H9 (cell line): ENCODE data around the gene MKRN2. TPM values are rescaled to one million over a fixed set of nuclear protein-coding genes. Genes with fewer than 3 reads are reported as not detected.

Experiments used
- DNase-seq: peaks from one replicate; pipeline ENCODE4 v3.0.0-alpha.2; 2017
- H2AFZ ChIP-seq: one replicate; pipeline ENCODE4 v1.6.1; 2013; ENCODE audit warnings: mild to moderate bottlenecking, low read length, control low read depth, moderate library complexity
- H2AK5ac ChIP-seq: 2 replicates; pipeline ENCODE4 v1.6.1; 2013; ENCODE audit warnings: low read length, control low read depth, mixed read lengths; ENCODE audit not compliant: insufficient read length
- H2BK120ac ChIP-seq: one replicate; pipeline ENCODE4 v1.6.1; 2013; ENCODE audit warnings: low read depth, mild to moderate bottlenecking, low read length, control low read depth, inconsistent platforms; ENCODE audit not compliant: poor library complexity, severe bottlenecking
- H2BK12ac ChIP-seq: 2 replicates; pipeline ENCODE4 v1.6.1; 2013; ENCODE audit warnings: low read length, control low read depth, mixed read lengths, low read depth; ENCODE audit not compliant: insufficient read length
- H2BK15ac ChIP-seq: 2 replicates; pipeline ENCODE4 v1.6.1; 2013; ENCODE audit warnings: low read depth, low read length, control low read depth
- H2BK20ac ChIP-seq: one replicate; pipeline ENCODE4 v1.6.1; 2013; ENCODE audit warnings: low read depth, mild to moderate bottlenecking, low read length, control low read depth, inconsistent platforms; ENCODE audit not compliant: poor library complexity, severe bottlenecking
- H2BK5ac ChIP-seq: 2 replicates; pipeline ENCODE4 v1.6.1; 2013; ENCODE audit warnings: low read length, control low read depth, mixed read lengths; ENCODE audit not compliant: insufficient read length
- H3K14ac ChIP-seq: 2 replicates; pipeline ENCODE4 v1.6.1; 2013; ENCODE audit warnings: low read length, control low read depth; ENCODE audit not compliant: insufficient read depth
- H3K18ac ChIP-seq: 2 replicates; pipeline ENCODE4 v1.6.1; 2013; ENCODE audit warnings: low read depth, mild to moderate bottlenecking, mixed read lengths, low read length, control low read depth; ENCODE audit not compliant: insufficient read length
- H3K23ac ChIP-seq: 2 replicates; pipeline ENCODE4 v1.6.1; 2013; ENCODE audit warnings: low read length, control low read depth, mixed read lengths, low read depth; ENCODE audit not compliant: insufficient read length
- H3K23me2 ChIP-seq: 2 replicates; pipeline ENCODE4 v1.6.1; 2013; ENCODE audit warnings: low read depth, mild to moderate bottlenecking, mixed read lengths, low read length, control low read depth; ENCODE audit not compliant: insufficient read length, poor library complexity, severe bottlenecking
- H3K27ac ChIP-seq: 2 replicates; pipeline ENCODE4 v1.5.1; 2013; ENCODE audit warnings: low read length, control low read depth, mixed read lengths, low read depth; ENCODE audit not compliant: insufficient read length
- H3K27me3 ChIP-seq: 2 replicates; pipeline ENCODE4 v1.6.1; 2013; ENCODE audit warnings: low read length, control low read depth, inconsistent platforms; ENCODE audit not compliant: insufficient read depth
- H3K4ac ChIP-seq: 2 replicates; pipeline ENCODE4 v1.6.1; 2013; ENCODE audit warnings: low read depth, mild to moderate bottlenecking, control low read depth, inconsistent platforms, low read length, moderate library complexity
- H3K4me1 ChIP-seq: 2 replicates; pipeline ENCODE4 v1.6.1; 2013; ENCODE audit warnings: low read length, control low read depth, inconsistent platforms; ENCODE audit not compliant: insufficient read depth
- H3K4me2 ChIP-seq: 2 replicates; pipeline ENCODE4 v1.6.1; 2013; ENCODE audit warnings: low read length, control low read depth, mixed read lengths; ENCODE audit not compliant: insufficient read length, insufficient read depth
- H3K56ac ChIP-seq: 2 replicates; pipeline ENCODE4 v1.6.1; 2013; ENCODE audit warnings: low read depth, mild to moderate bottlenecking, mixed read lengths, low read length, control low read depth; ENCODE audit not compliant: insufficient read length
- H3K79me1 ChIP-seq: 2 replicates; pipeline ENCODE4 v1.6.1; 2013; ENCODE audit warnings: low read depth, mild to moderate bottlenecking, moderate library complexity, low read length, control low read depth, inconsistent platforms; ENCODE audit not compliant: insufficient read depth, poor library complexity, severe bottlenecking
- H3K79me2 ChIP-seq: 2 replicates; pipeline ENCODE4 v1.6.1; 2013; ENCODE audit warnings: low read length, control low read depth, inconsistent platforms; ENCODE audit not compliant: insufficient read depth
- H3K9ac ChIP-seq: 2 replicates; pipeline ENCODE4 v1.6.1; 2013; ENCODE audit warnings: low read length, control low read depth, mixed read lengths; ENCODE audit not compliant: insufficient read length; ENCODE audit errors: extremely low read depth
- H3K9me3 ChIP-seq: one replicate; pipeline ENCODE4 v1.6.1; 2013; ENCODE audit warnings: low read depth, low read length, inconsistent platforms; ENCODE audit not compliant: control insufficient read depth
- H3T11ph ChIP-seq: one replicate; pipeline ENCODE4 v1.6.1; 2013; ENCODE audit warnings: mild to moderate bottlenecking, low read length, control low read depth, inconsistent platforms
- H4K20me1 ChIP-seq: one replicate; pipeline ENCODE4 v1.6.1; 2013; ENCODE audit not compliant: control insufficient read depth, insufficient read length, insufficient read depth
- H4K5ac ChIP-seq: 2 replicates; pipeline ENCODE4 v1.6.1; 2013; ENCODE audit warnings: low read depth, mild to moderate bottlenecking, mixed read lengths, low read length, control low read depth; ENCODE audit not compliant: insufficient read length
- H4K8ac ChIP-seq: replicated peaks from 2 replicates; pipeline ENCODE4 v1.6.1; 2013; ENCODE audit warnings: low read length, control low read depth, mixed read lengths, low read depth; ENCODE audit not compliant: insufficient read length
- H4K91ac ChIP-seq: 2 replicates; pipeline ENCODE4 v1.6.1; 2013; ENCODE audit warnings: low read depth, mild to moderate bottlenecking, moderate library complexity, mixed read lengths, low read length, control low read depth; ENCODE audit not compliant: insufficient read length
- H3K27ac Mint-ChIP-seq, 3 experiments: 2 replicates in 2 of 3; 3 replicates in 1 of 3; pipeline ENCODE4 v1.8.0; 2020 to 2021; ENCODE audit warnings: mixed read lengths in 3 of 3, mild to moderate bottlenecking in 1 of 3, moderate library complexity in 1 of 3
- H3K27me3 Mint-ChIP-seq: 2 replicates; pipeline ENCODE4 v1.8.0; 2021; ENCODE audit warnings: low read depth, mild to moderate bottlenecking, moderate library complexity, mixed read lengths
- H3K36me3 Mint-ChIP-seq, 3 experiments: 2 replicates in 2 of 3; 3 replicates in 1 of 3; pipeline ENCODE4 v1.8.0; 2020 to 2021; ENCODE audit warnings: low read depth in 3 of 3, mixed read lengths in 3 of 3; ENCODE audit not compliant: insufficient read depth in 1 of 3
- H3K4me1 Mint-ChIP-seq, 2 experiments: 2 replicates each; pipeline ENCODE4 v1.8.0; 2020; ENCODE audit warnings: mixed read lengths in 2 of 2
- H3K4me3 Mint-ChIP-seq, 2 experiments: 2 replicates in 1 of 2; 3 replicates in 1 of 2; pipeline ENCODE4 v1.8.0; 2020 to 2021; ENCODE audit warnings: mild to moderate bottlenecking in 2 of 2, mixed read lengths in 2 of 2, moderate library complexity in 1 of 2
- H3K9me3 Mint-ChIP-seq, 2 experiments: 2 replicates in 1 of 2; 3 replicates in 1 of 2; pipeline ENCODE4 v1.8.0; 2020; ENCODE audit warnings: mild to moderate bottlenecking in 2 of 2, mixed read lengths in 2 of 2, moderate library complexity in 1 of 2
- CTCF ChIP-seq: fragments of 200-600 bp; sonication (generic); conservative IDR thresholded peaks from 3 replicates; pipeline ENCODE4 v1.8.0; 2021; ENCODE audit warnings: antibody characterized with exemption, mild to moderate bottlenecking
- WGBS: extraction: QIAGEN DNeasy Blood & Tissue Kit; methylation state at CpG from one replicate; pipeline ENCODE4 v1.1.7; 2013; ENCODE audit warnings: missing lambda C conversion rate, low lambda C conversion rate, mixed read lengths; ENCODE audit not compliant: insufficient read length; ENCODE audit errors: extremely low coverage; 5-methylcytosine and 5-hydroxymethylcytosine counted together
- total RNA-seq: library from RNA; stranded (reverse); gene quantifications from 2 replicates; pipeline ENCODE4 v1.2.1, GENCODE V29; 2021

The MKRN2 gene
- total RNA-seq, 1 experiment from 2014 or later = 18.1 TPM

GRCh38 chr3:12536423-12536822, 20.5 kb upstream of the MKRN2 start:
- Histone ChIP-seq H2AK5ac (no peak overlapping the region), H2BK12ac (no peak overlapping the region), H2BK15ac (no peak overlapping the region), H3K4ac (no peak overlapping the region), H3K4me2 (no peak overlapping the region), H3K27ac (no peak overlapping the region), H3K9ac (no peak overlapping the region), H3K79me1 (no peaks in the 10 kb centered on the region), H2AFZ (no peak overlapping the region), H4K5ac (no peak overlapping the region), H3K27me3 (no peaks in the 10 kb centered on the region), H2BK20ac (no peak overlapping the region), H3K14ac (no peak overlapping the region), H3K4me1 (no peaks in the 10 kb centered on the region), H3K23me2 (no peaks in the 10 kb centered on the region), H3T11ph (no peak overlapping the region), H4K20me1 (no peaks in the 10 kb centered on the region), H3K79me2 (no peaks in the 10 kb centered on the region), H3K18ac (no peak overlapping the region), H2BK120ac (no peak overlapping the region), H4K8ac (no peak overlapping the region), H3K23ac (no peak overlapping the region), H3K9me3 (no peaks in the 10 kb centered on the region), H2BK5ac (no peak overlapping the region), H3K56ac (no peak overlapping the region), H4K91ac (no peak overlapping the region)
- no peaks in the 10 kb centered on the region for H3K27me3 Mint-ChIP-seq
- H3K27ac Mint-ChIP-seq = no peak overlapping the region
- H3K4me1 Mint-ChIP-seq = peaks cover 4 to 8% of the 10 kb centered on the region in 2 experiments; a peak in 1 of 4 replicates
- TF ChIP-seq CTCF = no peak; the same call in 2 of the 3 replicates
- H3K9me3 Mint-ChIP-seq = no peaks in the 10 kb centered on the region
- H3K36me3 Mint-ChIP-seq = peaks cover 12 to 24% (median 16%) of the 10 kb centered on the region in 3 experiments; a peak in 5 of 7 replicates
- H3K4me3 Mint-ChIP-seq = no peak overlapping the region
- DNase-seq = no peak
- no CpG with 5 or more reads among the region's 6 CpGs for WGBS
